K562 (cell line): Measurements from ENCODE around the gene TMEM14C. TPM values are rescaled to one million over a fixed set of nuclear protein-coding genes. Genes with fewer than 3 reads are reported as not detected.

Source experiments
- BCOR ChIP-seq: fragments of 450-650 bp; IDR thresholded peaks from 2 replicates; pipeline ENCODE4 v1.6.1; 2016
- EP400 ChIP-seq: fragments of 450-650 bp; IDR thresholded peaks from 2 replicates; pipeline ENCODE4 v1.6.1; 2017; ENCODE audit warnings: antibody characterized with exemption, mild to moderate bottlenecking, moderate library complexity
- ESRRA ChIP-seq: fragments of 450-650 bp; IDR thresholded peaks from 2 replicates; pipeline ENCODE4 v1.6.1; 2014; ENCODE audit warnings: low read depth, mild to moderate bottlenecking, moderate library complexity, borderline replicate concordance
- HDAC3 ChIP-seq: fragments of 450-650 bp; IDR thresholded peaks from 2 replicates; pipeline ENCODE4 v1.6.1; 2018; ENCODE audit warnings: borderline replicate concordance, mild to moderate bottlenecking, moderate library complexity; ENCODE audit not compliant: partially characterized antibody
- HDAC8 ChIP-seq: fragments of 450-650 bp; IDR thresholded peaks from 2 replicates; pipeline ENCODE4 v1.6.1; 2016; ENCODE audit warnings: mild to moderate bottlenecking, missing genetic modification characterization, moderate library complexity, missing compliant biosample characterization
- HNRNPH1 ChIP-seq: fragments of 200-400 bp; formaldehyde crosslinking; optimal IDR thresholded peaks from 2 replicates; pipeline ENCODE3; 2017; ENCODE audit warnings: low read depth, mild to moderate bottlenecking, low read length, moderate library complexity
- IFI16 ChIP-seq: fragments of 250-450 bp; sonication (Bioruptor Pico); IDR thresholded peaks from 2 replicates; pipeline ENCODE4 v2.1.2; 2022; ENCODE audit warnings: mild to moderate bottlenecking, inconsistent platforms
- ILK ChIP-seq: fragments of 450-650 bp; IDR thresholded peaks from 2 replicates; pipeline ENCODE4 v1.6.1; 2016; ENCODE audit warnings: missing genetic modification characterization, low read depth, mild to moderate bottlenecking, missing compliant biosample characterization, moderate library complexity, borderline replicate concordance
- JUND ChIP-seq, 2 experiments: IDR thresholded peaks; 2 replicates in 1 of 2; 3 replicates in 1 of 2; pipeline ENCODE4 v1.6.1; 2011; ENCODE audit warnings: borderline replicate concordance in 2 of 2, low read depth in 2 of 2, low read length in 2 of 2, improper control_type of control experiment in 1 of 2, missing biosample characterization in 1 of 2, missing genetic modification characterization in 1 of 2, missing genetic modification reagents in 1 of 2
- MEIS2 ChIP-seq: fragments of 450-650 bp; IDR thresholded peaks from 2 replicates; pipeline ENCODE4 v1.6.1; 2014; ENCODE audit warnings: mild to moderate bottlenecking; ENCODE audit not compliant: partially characterized antibody
- NONO ChIP-seq, 2 experiments: fragments of 200-400 bp in 1 of 2; fragments of 450-650 bp in 1 of 2; formaldehyde crosslinking in 1 of 2; IDR thresholded peaks; 2 replicates each; pipeline ENCODE4 v1.6.1; 2017; ENCODE audit warnings: low read depth in 2 of 2, mild to moderate bottlenecking in 2 of 2, moderate library complexity in 2 of 2, low read length in 1 of 2
- PHB2 ChIP-seq: fragments of 450-650 bp; IDR thresholded peaks from 2 replicates; pipeline ENCODE4 v1.6.1; 2017; ENCODE audit warnings: low read depth
- RAD21 ChIP-seq, 2 experiments: fragments of 250-450 bp in 1 of 2; fragments of 450-650 bp in 1 of 2; sonication (Bioruptor Pico) in 1 of 2; formaldehyde crosslinking in 1 of 2; IDR thresholded peaks in 1 of 2; conservative IDR thresholded peaks in 1 of 2; 2 replicates each; pipeline versions ENCODE4 v1.4.0 to v1.8.0; 2020 to 2022; ENCODE audit warnings: mild to moderate bottlenecking in 2 of 2, moderate library complexity in 1 of 2
- SAFB2 ChIP-seq: fragments of 200-400 bp; formaldehyde crosslinking; IDR thresholded peaks from 2 replicates; pipeline ENCODE4 v1.6.1; 2018; ENCODE audit warnings: borderline replicate concordance, low read length, low read depth, moderate library complexity; ENCODE audit not compliant: severe bottlenecking
- SP1 ChIP-seq: sonication (generic); formaldehyde crosslinking; IDR thresholded peaks from 2 replicates; pipeline ENCODE4 v1.8.1; 2022; ENCODE audit warnings: mild to moderate bottlenecking, missing genetic modification reagents
- SRSF9 ChIP-seq: fragments of 200-400 bp; formaldehyde crosslinking; IDR thresholded peaks from 2 replicates; pipeline ENCODE4 v1.6.1; 2017; ENCODE audit warnings: low read depth, low read length, borderline replicate concordance
- TCF3 ChIP-seq: sonication (generic); formaldehyde crosslinking; IDR thresholded peaks from 2 replicates; pipeline ENCODE4 v1.4.0; 2020; ENCODE audit warnings: mild to moderate bottlenecking, missing genetic modification reagents
- TOE1 ChIP-seq, 2 experiments: fragments of 450-650 bp in 1 of 2; sonication (generic) in 1 of 2; formaldehyde crosslinking in 1 of 2; IDR thresholded peaks; 2 replicates each; pipeline versions ENCODE4 v1.7.1 to v1.8.0; 2016 to 2022; ENCODE audit warnings: borderline replicate concordance in 2 of 2, mild to moderate bottlenecking in 2 of 2, antibody characterized with exemption in 1 of 2, inconsistent platforms in 1 of 2, low read depth in 1 of 2, missing genetic modification reagents in 1 of 2, moderate library complexity in 1 of 2
- TRIM28 ChIP-seq: fragments of 450-650 bp; IDR thresholded peaks from 2 replicates; pipeline ENCODE4 v1.6.1; 2017
- YBX1 ChIP-seq: fragments of 450-650 bp; IDR thresholded peaks from 2 replicates; pipeline ENCODE4 v1.7.1; 2016; ENCODE audit warnings: mild to moderate bottlenecking
- ZNF175 ChIP-seq: fragments of 200-800 bp; sonication (Bioruptor generic); IDR thresholded peaks from 2 replicates; pipeline ENCODE4 v1.6.1; 2016; ENCODE audit warnings: low read depth, mild to moderate bottlenecking, missing genetic modification characterization, missing compliant biosample characterization
- ZNF75A ChIP-seq: fragments of 450-650 bp; formaldehyde crosslinking; IDR thresholded peaks from 2 replicates; pipeline ENCODE4 v1.4.0; 2020; ENCODE audit warnings: mild to moderate bottlenecking
- polyA plus RNA-seq, 8 experiments: library from polyadenylated mRNA; depleted of rRNA in 4 of 8; stranded (reverse) in 5 of 8; unstranded in 3 of 8; fragments of >200 nt; fragmentation: Nextera tagmentation in 2 of 8; fragmentation: Illumina TruSeq in 1 of 8; extraction: Ambion mirVana in 2 of 8; extraction: Trizol in 1 of 8; gene quantifications; 2 replicates each; pipeline versions ENCODE4 v1.2.1 to v1.2.3, GENCODE V29; 2011 to 2014; ENCODE audit warnings: inconsistent platforms in 1 of 8, missing spikeins in 1 of 8
- total RNA-seq, 7 experiments: library from RNA; depleted of rRNA in 6 of 7; stranded (reverse); fragments of >200 nt in 6 of 7; fragmentation: Illumina TruSeq in 2 of 7; extraction: Trizol in 2 of 7; gene quantifications; 2 replicates each; pipeline versions ENCODE4 v1.2.1 to v1.2.3, GENCODE V29; 2011 to 2021; ENCODE audit warnings: low replicate concordance in 1 of 7
- TF ChIP-seq, protein P1 (sequence below): sonication (generic); formaldehyde crosslinking; IDR thresholded peaks from 2 replicates; pipeline ENCODE4 v1.9.0; 2022; ENCODE audit warnings: mild to moderate bottlenecking, missing genetic modification reagents
- TF ChIP-seq, protein P2 (sequence below): fragments of 450-650 bp; IDR thresholded peaks from 2 replicates; pipeline ENCODE4 v1.6.1; 2016; ENCODE audit warnings: antibody characterized with exemption
- TF ChIP-seq, protein P3 (sequence below): sonication (generic); formaldehyde crosslinking; IDR thresholded peaks from 2 replicates; pipeline ENCODE4 v1.8.0; 2022; ENCODE audit warnings: mild to moderate bottlenecking, missing genetic modification reagents

The TMEM14C gene
- total and polyA plus RNA-seq, 9 of the 15 experiments (the other 6 are each of a cell fraction or from before 2014, with no cell fraction given) = 151 to 496 (median 263) TPM

DNA sequence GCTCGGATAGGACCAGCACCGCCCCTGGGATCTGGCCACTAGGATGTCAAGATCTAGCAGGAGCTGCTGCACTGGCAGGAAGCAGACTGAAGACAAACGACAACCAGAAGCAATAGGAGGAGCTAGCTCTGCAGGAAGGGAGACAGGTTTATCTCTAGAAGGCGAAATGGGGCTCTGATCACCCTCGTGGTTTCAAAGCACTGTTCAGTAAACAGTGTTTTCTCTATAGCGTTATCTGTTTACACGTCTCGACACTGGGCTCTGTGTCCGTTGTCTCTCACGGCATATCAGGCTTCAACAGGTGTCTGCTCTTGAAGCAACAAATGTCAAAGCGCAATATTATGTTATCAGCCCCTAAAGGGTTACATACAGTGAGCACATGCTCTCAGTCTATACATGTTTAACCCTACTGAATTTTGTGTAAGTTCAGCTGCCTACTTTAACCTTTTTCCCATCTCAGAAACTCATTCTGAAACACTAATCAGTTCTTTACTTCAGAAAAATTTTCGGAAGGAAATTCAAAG is 48.6 kb downstream of the TMEM14C start (continued):
- TF ChIP-seq ESRRA (peak; percentile 42; the same call in 1 of the 2 replicates), ZNF175 (CRISPR knock-in tag) (no peak), EP400 (peak; percentile 91), SRSF9 (no peak), ZNF75A (CRISPR knock-in tag) (no peak), HNRNPH1 (no peak), NONO (IDR thresholded peaks at IDR 0.05; ENCODE audit: low read depth in 2 of 2, low read length in 1 of 2) (peak in 1 of 2 experiments; percentile 45; a peak in 1 of 4 replicates), RAD21 (CRISPR knock-in tag; conservative IDR thresholded peaks at IDR 0.05 in 1 of 2, IDR thresholded peaks at IDR 0.05 in 1 of 2) (peak in 1 of 2 experiments; percentile 37; a peak in 3 of 4 replicates), BCOR (peak; percentile 74; the same call in 1 of the 2 replicates), TCF3 (CRISPR knock-in tag) (peak; percentile 98), HDAC3 (peak; percentile 94), YBX1 (no peak), ILK (tag) (no peak), SAFB2 (no peak), HDAC8 (no peak), JUND (IDR thresholded peaks at IDR 0.05; ENCODE audit: borderline replicate concordance, low read depth, low read length) (peak; percentile 71; the same call in 1 of the 2 replicates), JUND (tag; IDR thresholded peaks at IDR 0.05; ENCODE audit: borderline replicate concordance, low read depth, low read length) (peak; percentile 77; the same call in 2 of the 3 replicates), IFI16 (no peak), MEIS2 (peak; percentile 90), TOE1 (IDR thresholded peaks at IDR 0.05; ENCODE audit: borderline replicate concordance) (peak; percentile 66; the same call in 1 of the 2 replicates), TOE1 (CRISPR knock-in tag; IDR thresholded peaks at IDR 0.05; ENCODE audit: borderline replicate concordance, low read depth) (no peak), SP1 (CRISPR knock-in tag) (peak; percentile 30; the same call in 1 of the 2 replicates), PHB2 (peak; percentile 79), TRIM28 (peak; percentile 21; the same call in 1 of the 2 replicates)
- TF ChIP-seq, protein P1, sequence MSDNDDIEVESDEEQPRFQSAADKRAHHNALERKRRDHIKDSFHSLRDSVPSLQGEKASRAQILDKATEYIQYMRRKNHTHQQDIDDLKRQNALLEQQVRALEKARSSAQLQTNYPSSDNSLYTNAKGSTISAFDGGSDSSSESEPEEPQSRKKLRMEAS (CRISPR knock-in tag) = peak; percentile 82; the same call in 1 of the 2 replicates
- TF ChIP-seq, protein P2, sequence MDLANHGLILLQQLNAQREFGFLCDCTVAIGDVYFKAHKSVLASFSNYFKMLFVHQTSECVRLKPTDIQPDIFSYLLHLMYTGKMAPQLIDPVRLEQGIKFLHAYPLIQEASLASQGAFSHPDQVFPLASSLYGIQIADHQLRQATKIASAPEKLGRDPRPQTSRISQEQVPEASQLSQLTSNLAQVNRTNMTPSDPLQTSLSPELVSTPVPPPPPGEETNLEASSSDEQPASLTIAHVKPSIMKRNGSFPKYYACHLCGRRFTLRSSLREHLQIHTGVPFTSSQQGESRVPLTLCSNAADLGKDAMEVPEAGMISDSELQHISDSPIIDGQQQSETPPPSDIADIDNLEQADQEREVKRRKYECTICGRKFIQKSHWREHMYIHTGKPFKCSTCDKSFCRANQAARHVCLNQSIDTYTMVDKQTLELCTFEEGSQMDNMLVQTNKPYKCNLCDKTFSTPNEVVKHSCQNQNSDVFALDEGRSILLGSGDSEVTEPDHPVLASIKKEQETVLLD = peak; percentile 20
- TF ChIP-seq, protein P3, sequence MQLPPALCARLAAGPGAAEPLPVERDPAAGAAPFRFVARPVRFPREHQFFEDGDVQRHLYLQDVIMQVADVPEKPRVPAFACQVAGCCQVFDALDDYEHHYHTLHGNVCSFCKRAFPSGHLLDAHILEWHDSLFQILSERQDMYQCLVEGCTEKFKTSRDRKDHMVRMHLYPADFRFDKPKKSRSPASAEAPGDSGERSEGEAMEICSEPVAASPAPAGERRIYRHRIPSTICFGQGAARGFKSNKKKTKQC (CRISPR knock-in tag) = 0 out of 2 replicates have a peak, but pooled peaks have one; percentile 23
